Embryonic facial prominence (tissue), 1 donor: Measurements from ENCODE around the gene UQCRC1.

Source experiments
- DNase-seq: peaks from one replicate; pipeline ENCODE4 v3.0.0-alpha.2; 2016; ENCODE audit errors: extremely low spot score

UQCRC1 gene

DNA sequence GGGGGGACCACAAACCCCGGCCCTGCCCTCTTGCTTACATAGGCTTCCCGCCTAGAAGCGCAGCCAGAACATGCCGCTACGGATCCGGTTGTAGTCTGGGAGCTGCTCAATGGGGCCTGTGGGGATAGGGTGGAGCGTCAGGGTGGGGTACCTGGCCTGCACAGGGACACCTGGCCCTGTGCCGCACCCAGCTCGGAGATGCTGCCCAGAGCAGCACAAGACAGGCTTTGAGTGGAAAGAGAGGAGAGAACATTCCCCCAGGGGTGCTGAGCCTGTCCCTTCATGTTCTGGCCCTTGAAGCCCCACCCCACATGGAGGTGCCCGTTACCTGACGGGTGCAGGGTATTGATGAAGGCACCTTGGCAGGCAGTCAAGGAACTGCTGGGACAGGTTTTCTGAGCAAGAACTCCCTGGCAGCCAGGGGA lies 10.4 kb downstream of the UQCRC1 start:
- DNase-seq, result peak; percentile 14

DNA sequence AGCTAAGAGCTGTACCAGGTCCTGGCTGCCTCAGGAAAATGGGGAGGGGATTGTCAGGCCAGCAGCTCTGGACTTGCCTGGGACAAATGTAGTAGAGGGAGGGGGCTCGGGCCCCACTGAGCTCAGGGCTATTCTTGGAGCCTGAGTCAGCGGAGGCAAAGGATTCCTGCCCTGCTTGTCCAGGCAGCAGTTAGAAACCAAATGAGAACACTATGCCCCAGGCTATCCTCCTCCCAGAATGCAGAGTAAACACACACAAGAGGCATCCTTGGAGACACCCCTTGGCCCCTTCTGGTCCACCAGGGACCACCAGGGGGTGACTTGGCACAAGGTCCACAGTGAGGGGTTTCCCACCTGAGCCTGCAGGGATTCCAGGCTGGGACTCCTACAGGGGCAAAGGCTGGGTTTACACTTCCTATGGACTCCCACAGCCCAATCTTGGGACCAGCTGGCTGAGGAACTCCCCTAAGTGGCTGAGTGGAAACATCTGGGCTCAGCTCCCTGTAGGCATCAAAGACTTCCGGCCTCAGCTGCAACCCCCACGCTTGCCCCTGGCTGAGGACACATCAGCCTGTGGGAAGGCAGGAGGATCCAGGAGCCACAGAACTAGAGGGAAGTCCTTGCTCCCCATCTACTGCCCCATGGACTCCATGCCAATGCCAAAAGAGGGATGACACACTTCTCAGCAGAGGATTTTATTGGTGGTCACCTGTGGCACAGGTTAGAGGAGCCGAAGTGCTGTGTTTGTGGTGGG lies 10.9 kb downstream of the UQCRC1 start:
- peak; percentile 9 for DNase-seq

DNA sequence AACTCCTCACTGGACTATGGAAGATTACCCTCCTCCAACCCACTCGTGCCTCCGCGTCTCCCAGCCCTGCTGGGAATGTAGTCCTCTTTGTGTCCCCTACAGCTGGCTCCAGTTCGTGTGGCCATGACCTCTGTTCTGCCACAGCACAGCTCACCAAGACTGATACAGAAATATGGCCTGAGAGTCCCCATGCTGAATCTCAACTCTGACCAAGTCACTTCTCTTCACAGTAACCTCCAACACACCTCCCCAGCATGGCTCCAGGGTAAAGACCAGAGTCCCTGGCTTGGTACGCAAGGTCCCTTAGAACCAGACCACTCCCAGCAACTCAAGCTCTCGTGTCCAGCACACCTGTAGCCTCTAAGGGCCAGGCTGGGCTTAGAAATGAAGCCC lies 12.0 kb downstream of the UQCRC1 start:
- no peak for DNase-seq

DNA sequence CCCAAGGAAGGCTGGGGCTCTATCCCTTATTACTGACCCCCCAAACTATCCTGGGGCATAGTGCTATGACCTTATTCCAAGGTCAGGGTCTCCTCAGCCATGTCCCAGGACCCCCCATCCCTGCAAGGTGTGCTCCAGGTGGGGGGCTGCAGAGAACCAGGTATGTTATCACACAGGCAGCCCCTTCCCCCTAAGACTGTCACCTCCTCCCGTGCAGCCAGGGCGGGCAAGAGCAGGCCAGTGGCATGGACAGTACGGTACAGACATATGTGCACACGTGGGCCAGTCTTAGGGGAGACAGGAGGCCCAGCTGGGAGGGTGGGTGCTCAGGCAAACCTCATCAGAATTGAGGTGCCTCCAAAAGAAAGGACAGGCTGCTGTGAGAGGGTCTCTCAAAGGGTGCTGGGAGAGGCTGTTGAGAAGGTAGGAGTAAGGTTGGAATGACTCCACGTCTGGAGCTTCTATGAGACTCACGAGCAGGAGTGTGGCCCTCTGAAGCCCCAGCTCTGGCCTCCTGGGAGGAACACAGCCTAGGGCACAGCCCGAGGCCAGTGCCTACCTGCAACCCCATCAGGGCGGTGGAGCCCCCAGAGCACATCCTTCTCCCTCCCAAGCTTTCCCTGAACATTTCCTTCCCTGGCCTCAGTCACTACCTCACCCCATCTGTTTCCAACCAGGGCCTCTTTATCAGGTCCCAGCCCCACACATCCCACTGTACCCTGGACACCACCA lies 12.6 kb downstream of the UQCRC1 start:
- DNase-seq, result no peak

DNA sequence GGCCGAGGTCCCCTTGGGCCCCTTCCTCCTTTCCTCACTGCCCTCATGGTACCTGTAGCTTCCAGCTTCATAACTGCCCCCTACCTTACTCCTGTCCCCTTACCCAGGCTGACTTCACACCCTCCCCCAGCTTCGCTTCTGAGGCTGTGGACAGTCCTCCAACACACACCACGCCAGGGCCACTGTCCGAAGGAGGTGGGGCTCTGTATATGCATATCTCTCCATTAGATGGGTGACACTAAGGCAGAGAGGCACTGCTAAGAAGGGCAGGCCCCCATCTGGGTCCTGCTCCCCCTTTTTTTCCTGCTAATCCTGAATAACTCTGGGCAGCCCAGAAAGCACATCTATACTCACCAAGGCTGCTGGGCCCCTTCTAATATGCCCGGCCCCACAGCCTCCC lies 13.3 kb downstream of the UQCRC1 start:
- DNase-seq, result no peak

DNA sequence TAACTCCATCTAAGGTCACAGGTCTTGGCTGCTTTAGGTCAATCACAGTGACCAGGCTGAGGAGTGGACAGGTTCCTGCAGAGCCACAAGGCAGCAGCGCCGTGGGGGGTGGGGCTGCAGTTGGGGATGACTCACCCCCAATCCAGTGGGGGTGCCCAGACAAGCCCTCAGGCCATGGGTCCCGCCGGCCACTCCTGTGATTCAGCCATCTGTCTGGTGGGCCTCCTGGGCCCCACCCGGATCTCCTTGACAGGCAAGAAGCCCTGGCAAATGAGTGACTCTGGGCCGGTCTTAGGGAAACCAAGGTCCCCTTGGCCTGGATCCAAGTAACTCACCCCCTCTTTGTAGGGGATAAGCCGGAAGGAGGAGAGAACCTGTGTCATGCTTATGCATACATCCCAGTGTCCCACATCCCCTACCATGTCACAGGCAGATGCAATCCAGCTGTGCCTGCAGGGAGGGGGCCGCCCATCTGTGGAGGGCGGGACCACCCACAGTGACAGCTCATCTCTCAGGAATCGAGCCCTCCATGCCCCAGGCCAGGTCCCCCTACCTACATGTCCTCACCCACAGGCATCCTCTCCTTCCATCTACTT lies 13.8 kb downstream of the UQCRC1 start:
- DNase-seq, result peak; percentile 32

DNA sequence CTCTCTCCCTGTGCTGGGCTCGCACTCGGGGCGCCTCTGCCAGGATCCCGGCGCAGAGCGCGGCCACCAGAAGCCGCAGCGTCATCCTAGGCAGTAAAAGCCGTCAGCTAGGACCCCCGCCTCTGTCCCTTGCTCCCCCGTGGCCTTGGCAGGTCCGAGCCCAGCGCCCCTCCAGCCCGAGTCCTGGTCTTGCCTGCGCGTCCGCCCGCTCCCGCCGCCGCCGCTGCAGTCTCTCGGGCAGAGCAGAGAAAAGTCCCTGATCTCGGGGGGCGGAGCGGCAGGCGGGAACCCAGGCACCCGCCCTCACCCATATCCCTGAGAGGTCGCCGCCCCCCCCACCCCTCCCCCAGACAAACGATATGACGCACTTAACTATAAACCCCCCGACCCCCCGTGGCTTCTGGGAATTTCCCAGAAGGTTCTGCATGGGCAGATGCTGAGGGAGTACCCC lies 14.3 kb downstream of the UQCRC1 start, which contains the start of gene COL7A1:
Gene COL7A1, minus strand, starts transcription at position 255 of the 451 bp plus-strand sequence. Its CDS starts 170 bp downstream, at position 85.
- DNase-seq, result no peak

DNA sequence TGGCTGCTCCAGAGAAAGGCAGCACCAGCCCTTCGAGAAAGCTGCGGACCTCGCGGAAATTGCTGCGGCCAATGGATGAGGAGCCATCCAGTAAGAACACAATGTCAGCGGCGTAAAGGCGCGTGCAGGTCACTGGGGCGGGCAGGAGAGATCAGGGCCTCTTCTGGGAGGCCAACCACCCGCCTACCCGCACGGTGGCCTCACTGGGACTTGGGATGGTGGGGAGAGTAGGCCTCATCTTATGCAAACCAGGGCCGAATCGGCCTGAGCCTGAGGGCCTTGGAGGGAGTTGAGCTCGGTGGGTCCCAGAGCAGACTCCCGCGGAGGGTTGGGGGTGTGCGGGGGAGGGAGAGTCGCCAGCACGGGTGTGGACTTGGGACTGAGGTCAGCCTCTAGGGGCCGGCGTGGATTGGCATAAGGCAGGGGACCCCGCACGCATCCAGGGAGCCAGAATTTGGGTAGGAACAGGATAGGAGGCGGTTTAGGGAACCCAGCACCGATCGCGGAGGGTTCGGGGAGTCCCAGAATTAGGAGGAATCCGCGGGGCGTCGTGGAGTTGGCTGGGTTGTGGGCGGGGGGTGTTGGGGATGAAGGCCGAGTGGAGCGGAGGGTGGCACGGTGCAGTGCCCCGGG lies 14.9 kb downstream of the UQCRC1 start:
- DNase-seq, result no peak

DNA sequence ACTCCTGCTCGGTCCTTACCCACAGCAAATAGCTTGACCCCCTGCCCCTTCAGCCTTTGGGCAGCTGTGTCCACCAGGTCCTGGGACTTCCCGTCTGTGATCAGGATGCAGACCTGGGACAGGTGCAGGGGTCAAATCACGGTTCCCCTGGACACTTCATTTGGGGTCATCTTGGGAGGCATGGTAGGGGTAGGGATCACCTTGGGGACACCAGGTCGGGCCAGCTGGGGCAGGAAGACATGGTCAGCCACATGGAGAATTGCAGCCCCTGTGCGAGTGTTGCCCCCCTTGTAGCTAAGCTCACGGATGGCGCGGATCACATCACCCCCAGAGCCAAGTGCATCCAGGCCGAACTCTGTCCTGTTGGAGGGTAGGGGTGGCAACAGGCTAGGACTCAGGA lies 16.1 kb downstream of the UQCRC1 start:
- no peak for DNase-seq

DNA sequence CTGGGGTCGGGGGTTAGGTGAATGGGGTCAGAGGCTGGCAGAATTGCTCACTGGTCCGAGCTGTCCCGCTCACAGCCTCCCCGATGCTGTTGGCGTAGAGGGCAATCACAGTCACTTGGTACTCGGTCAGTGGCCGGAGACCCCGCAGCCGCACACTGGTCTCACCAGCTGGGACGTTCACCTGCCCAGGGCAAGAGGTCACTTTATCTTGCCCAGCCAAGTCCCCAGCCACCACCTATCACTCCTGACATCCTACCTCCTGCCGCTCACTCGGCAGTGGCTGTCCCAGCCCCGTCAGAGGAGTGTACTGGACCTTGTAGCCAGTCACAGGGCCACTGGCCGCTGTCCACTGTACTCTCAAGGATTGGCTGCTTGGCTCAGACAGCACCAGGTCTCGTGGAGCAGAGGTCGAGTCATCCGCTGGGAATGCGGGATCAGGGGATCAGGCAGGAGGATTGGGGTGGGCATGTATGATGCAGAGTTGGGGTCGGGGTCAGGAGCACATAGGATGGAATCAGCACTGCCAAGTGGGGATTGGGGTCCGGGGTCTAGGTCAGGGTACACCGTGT lies 16.8 kb downstream of the UQCRC1 start:
- no peak for DNase-seq

DNA sequence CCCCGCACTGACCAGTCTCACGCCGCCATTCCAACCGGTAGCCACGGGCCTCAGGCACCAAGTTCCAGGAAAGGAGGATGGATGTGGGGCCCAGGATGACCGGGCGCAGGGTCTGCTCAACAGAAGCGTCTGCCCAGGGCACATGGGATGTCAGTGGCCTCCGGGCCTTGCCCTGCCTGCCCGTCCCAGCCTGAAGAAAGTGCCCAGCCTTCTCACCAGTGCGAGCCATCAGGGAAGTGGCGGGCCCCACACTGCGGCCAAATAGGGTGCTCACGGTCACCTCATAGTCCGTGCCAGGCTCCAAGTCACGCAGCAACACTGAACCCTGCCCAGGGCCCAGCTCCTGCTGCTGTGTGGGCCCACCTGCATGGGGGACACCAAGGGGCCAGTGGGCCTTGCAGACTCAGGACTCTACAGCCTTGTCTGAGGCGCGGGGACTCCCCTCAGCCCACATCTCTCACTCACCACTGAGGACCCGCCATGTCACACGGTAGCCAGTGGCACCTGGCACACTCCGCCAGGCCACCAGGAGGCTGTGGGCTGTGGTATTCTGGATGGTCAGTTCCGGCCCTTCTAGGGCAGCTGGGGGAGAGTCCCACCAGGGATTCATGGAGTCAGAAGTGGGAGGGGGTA lies 17.4 kb downstream of the UQCRC1 start:
- no peak for DNase-seq

DNA sequence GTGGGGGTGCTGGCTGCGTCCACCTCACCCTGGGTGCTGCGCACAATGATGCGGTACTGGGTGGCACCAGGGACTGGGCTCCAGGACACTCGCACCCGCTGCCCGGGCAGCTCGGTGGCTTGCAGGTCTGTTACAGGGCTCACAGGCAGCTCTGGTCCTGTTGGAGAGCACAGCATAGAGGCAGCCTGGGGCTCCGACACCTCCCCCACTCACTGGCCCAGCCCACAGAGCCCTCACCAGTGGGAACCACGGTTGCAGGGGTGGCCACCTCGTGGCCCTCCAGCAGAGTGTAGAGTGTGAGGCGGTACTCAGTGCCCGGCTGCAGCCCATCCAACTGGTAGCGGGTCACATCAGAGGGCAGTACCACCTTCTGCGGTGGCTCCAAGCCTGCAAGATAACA lies 18.0 kb downstream of the UQCRC1 start:
- no peak for DNase-seq

DNA sequence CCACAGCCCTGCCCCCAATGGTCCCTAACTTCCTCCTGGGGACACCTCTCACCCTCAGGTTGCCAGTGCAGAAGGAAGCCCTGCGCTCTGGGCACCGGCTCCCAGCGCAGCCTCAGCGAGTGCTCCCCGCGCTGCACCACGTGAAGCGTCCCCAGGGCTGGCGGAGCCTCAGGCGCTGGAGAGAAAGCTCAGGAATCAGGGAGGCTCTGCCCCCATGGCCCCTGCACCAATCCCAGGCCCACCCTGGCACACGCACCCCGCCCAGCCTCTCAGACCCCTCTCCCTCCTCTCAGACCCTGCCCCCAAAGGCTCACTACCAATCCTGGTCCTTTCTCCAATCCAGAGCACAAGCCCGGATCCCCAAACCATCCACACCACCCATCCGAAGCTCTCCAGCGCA lies 21.2 kb downstream of the UQCRC1 start:
- no peak for DNase-seq

DNA sequence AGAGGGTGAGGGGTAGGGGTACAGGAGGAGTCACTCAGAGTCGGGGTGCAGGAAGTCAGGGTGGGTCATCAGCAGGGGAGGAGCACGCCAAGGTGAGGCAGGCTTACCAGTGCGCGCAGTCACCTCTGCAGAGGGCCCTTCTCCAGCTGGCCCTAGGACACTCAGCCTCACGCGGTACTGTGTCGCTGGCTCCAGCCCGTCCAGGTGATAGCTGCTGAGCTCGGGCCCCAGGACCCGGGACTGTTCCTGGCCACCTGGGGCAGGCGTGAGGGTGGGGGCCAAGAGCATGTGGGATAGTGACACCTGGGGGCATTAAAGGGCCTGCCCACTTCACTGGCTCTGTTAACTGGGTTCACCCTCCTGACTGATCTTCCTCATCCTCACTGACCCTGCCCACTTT lies 21.8 kb downstream of the UQCRC1 start:
- DNase-seq, result no peak

DNA sequence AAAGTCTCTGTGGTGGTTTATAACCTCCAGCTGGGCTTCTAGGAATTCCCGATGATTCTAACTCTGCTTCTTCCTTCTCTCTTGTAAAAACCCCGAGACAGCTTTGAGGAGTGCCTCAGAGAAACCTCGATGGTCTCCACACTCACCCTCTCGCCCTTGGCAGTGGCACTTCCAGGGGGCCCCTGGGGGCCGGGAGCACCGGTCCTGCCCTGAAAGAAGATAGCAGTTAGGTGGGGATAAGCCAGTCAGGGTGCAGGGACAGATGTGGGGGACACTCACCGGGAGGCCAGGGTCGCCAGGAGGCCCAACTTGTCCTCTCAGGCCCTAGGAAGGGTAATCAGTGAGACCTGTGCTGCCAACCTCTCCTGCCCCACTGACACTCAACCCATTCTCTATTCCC lies 24.0 kb downstream of the UQCRC1 start:
- no peak for DNase-seq

DNA sequence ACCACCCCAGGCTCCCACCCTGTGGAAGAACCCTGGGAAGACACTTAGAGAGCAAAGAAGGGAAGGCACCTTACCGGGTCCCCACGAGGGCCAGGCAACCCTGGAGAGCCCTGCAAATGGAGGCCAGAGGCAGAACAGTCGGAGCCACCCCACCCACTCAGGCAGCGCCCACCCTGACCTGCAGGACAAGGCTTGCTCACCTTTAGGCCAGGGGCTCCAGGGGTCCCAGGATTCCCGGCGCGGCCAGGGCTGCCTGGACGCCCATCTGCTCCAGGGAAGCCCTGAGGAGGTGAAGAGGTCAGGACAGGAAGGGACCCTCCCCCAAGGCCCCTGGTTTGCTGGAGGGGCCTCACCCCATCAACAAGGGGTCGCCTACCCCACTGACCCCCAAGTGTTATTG lies 24.6 kb downstream of the UQCRC1 start:
- no peak for DNase-seq

DNA sequence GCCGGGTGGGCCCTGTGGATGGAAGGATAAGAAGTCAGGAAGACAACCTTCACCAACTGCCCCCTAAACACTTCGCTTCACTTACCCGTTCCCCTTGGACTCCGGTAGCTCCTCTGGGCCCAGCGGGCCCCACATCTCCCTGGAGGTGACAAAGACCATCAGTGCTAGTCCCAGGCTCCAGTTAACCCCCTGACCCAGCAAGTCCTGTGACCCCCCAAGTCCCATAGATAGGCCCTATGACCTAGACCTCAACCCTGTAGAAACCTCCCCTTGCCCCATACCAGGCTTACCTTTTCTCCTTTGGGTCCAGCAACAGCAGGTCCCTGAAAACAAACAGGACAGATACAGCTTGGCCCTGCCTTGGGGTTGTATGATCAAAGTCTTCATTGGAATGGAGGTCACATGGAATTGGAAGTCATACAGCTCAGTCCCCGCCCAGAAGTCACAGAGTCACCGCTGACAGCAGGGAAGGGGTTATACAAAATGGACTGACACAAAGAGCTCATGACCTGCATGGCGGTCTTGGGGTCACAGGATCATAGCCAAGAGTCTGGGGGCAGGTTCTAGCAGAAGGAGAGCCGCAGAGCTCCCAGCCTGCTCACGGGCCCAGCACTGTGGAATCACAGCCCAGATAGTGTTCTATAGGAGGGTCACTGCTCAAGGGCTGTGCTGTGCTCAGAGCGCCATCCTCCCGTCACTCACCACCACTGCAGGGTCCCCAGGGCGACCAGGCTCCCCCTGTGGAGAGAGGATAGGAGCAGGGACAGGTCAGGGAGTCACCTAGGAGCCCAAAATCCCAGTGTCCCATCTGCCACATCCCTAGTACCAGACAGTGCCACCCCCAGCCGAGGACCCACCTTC lies 27.6 kb downstream of the UQCRC1 start:
- DNase-seq, result no peak

DNA sequence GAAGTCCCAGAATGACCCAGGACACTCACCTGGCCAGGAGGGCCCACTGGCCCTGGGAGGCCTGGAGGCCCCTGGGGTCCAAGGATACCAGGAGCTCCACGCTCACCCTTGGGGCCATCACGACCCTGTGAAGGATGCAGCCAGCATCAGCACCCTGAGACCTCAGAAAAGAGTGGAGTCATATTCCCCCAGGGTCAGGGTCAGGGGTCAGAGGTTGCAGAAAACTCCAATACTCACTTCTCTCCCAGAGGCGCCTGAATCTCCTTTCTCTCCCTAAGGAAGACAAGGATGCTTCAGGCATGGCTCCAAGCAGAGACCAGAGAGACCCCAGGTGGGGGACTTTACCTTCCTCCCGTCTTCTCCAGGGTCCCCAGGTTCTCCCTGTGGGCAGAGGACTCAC lies 32.8 kb downstream of the UQCRC1 start:
- no peak for DNase-seq

DNA sequence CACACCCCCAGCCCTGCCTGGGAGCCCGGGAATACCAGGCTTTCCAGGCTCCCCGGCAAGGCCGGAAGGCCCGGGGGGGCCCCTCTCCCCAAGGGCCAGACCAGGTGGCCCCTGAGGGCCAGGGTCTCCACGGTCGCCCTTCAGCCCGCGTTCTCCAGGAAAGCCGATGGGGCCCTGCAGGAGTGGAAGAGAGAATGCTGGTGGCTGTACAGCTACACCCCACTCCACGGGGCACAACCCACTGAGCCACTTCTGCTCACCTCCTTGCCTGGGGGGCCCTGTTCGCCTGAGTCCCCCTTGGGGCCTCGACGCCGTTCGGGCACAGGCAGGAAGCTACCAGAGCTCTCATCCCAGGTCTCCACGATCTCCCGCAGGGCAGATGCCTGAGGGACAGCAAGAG lies 34.1 kb downstream of the UQCRC1 start:
- DNase-seq, result no peak

DNA sequence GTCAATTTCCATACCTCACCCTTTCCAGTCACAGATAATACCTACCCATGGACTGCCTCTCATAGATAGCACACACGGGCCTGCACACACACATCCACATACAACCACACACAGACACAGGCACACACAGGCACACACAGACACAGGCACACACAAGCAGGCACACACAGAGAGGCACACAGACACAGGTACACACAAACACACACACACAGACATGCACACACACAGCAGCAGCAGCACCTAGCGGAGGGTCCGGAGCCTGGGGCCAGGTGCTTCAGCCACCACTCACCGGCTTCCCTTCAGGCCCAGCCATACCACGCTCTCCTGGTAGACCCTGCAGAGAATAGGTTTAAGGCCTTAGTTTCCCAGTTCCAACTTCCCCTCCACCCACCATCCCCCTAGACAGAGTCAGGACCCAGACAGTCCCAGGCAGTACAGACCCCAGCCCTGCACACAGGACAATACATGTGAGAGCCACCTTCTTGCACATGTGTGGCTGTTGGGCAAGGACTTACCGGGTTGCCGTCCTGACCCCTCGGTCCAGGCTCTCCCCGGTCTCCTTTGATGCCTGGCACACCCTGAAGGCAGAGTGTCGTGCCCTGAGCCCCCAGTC lies 35.4 kb downstream of the UQCRC1 start:
- DNase-seq, result no peak
